GM12873 (cell line): Measurements from ENCODE around the gene KLK15.

Experiments used
- CTCF ChIP-seq: IDR thresholded peaks from 2 replicates; pipeline ENCODE4 v1.5.1; 2012; ENCODE audit warnings: low read depth, mild to moderate bottlenecking, moderate library complexity, low read length, control low read depth; ENCODE audit not compliant: insufficient read depth; ENCODE audit errors: missing control alignments

Gene KLK15

GRCh38 chr19:50780753-50781435, 52.5 kb downstream of the KLK15 start:
- no peak for TF ChIP-seq CTCF

- TF ChIP-seq CTCF, result no peak
Measured at GRCh38 chr19:50779504-50780457, 53.6 kb downstream of the KLK15 start.

- TF ChIP-seq CTCF, result no peak
Measured at GRCh38 chr19:50778906-50779430, 54.4 kb downstream of the KLK15 start.

GRCh38 chr19:50777830-50778303, 55.5 kb downstream of the KLK15 start:
- TF ChIP-seq CTCF, result no peak

GRCh38 chr19:50777261-50777660, 56.1 kb downstream of the KLK15 start:
- TF ChIP-seq CTCF, result no peak

- no peak for TF ChIP-seq CTCF
Measured at GRCh38 chr19:50776131-50776530, 57.2 kb downstream of the KLK15 start.
